ENCODE results near the gene RBFOX1.

The RBFOX1 gene

DNA sequence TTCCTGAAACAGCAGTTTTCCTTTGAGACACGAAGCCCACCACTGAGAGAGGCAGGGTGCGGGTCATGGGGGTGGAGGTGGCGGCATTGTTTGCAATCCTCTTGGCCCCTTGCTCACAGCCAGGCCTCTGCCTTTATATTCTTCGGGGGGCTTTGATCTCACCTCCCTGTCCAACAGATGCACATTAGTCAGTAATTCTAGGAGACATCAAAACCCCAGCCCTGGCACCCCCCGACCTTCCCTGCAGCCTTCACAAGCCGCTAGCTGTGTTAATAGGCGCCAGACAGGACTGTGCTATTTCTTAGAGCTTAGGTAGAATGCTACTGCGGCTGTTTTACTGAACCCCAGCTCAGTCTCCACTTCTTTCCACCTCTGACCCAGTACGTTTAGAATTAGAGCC lies 212.6 kb downstream of the RBFOX1 start:
- DNase-seq = no peak

DNA sequence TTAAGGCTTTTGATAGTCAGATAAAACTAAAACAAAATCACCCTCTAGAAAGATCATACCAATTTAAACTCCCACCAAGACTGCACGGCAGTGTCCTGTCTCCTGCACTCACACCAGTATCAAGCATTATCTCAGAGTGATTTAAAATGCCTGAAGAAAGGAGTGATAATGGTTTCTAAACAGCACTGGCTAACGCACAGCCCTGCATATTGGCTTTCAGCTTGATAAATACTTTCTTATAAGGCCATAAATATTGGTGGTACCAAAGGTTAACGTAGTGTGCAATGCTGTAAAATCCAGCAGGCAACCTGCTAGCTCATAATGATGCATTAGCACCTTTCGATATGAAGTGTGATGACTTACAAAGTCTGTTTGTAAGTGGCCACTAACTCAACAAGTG lies 214.3 kb downstream of the RBFOX1 start:
- DNase-seq = no peak

DNA sequence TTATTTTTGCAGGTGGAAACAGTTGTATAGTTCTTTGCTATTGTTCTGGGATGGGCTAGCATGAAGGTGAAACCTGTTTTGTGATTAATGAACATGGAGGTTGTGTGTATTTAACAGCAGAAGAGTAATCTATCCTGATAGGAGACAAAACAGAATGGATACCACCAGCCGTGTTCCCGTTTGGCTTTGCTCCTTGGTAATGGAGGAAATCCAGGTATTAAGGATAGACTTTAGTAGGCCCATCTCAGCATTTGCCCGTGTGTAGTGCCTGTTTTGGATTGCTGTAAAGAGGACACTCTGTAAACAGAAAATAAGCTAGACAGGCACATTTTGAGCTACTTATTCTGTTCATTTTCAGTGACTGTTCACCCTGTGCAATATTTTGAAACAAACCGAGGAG lies 215.1 kb downstream of the RBFOX1 start:
- no peak for DNase-seq

DNA sequence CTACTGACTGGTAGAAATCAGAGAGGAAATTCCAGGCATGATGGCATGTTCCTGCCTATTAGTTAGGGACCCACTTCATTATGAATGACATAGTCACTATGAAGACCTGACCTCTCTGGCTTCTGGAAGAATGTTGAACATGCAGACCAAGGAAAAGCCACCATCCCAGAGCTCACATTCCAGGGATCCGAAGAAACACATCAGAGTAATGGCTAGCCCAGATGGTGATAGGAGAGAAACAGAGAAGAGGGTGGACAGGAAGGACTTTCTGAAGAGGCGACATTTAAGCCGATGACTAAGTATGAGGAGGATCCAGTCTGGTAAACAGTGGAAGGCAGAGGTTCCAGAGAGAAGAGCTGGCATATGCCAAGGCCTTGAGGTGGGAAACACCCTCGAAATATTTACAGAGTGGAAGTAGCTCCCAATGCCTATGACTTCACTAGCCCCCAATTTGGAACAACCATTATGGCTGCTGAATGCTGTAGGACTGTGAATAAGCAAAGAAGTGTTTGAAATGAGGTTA lies 216.2 kb downstream of the RBFOX1 start:
- no peak for DNase-seq

DNA sequence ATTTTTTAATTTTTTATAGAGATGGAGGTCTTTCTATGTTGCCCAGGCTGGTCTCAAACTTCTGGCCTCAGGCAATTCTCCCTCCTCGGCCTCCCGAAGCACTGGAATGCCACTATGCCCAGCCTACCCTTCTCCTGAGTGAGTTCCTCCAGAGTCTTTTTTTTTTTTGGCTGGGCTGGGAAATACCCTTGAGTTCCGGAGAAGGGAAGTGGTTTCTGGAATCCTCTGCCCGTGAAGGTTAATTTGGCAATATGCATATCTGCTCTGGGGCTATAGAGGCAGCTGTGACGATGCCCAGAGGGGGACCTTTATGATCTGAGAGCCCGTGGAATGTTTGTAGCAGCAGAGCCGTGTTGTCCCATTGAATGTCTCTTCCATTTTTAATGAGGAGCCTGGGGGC lies 217.5 kb downstream of the RBFOX1 start:
- DNase-seq = no peak

DNA sequence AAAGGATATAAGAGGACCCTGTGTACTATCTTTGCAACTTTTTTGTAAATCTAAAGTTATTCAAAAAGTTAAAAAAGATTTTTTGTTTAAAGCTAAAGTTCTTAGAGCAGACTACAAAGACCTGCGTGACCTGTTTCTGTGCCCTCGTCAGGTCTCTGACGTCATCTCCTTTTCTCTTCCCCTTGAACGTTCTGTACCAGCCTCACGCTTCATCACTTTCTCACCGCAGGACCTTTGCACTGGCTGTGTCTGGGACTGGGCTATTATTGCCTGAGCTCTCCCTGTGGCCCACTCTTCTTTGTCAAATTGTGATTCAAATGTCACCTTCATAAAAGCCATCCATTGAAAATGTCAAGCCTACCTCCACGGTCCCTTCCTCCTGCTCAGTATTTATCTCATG lies 222.8 kb downstream of the RBFOX1 start:
- no peak for DNase-seq

DNA sequence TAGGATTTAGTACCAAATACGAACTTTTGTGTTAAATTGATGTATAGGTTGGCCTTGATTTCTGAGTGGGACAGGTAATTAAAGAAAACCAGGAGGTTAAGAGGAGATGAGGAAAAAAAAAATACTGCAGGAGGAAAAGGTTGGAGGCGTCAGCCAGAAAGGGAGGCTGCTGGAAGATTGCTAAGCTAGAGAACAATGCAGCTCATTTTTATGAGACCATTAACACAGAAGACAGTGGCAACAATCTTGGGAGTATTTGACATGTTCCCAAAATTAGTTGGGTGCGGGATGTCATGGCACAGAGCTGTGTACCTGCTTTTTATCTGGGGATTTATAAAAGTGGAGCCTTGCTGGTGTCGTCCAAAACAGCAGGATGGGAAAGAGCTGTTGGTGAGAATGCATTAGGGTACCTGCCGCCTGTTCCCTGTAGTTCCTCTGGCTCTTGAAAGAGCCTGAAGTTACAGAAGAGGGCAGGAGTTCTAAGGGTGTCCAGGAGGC lies 229.3 kb downstream of the RBFOX1 start:
- DNase-seq = no peak

DNA sequence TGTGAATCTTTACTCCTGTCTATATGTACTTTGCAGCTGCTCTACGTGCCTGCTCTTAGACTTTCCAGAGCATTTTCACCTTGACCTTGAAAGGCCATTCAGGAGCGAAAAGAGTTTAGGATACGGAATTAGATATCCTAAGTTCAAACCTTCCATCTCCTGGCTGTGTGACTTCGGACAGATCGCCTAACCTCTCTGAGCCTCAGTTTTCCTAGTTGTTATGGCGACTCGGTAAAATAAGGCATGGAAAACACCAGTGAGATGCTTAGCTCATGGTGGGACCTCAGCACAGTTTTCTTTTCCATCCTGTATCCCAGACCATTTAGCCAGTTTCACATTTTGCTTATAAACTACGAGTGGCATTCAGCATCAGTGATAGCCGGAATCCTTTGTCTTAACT lies 233.7 kb downstream of the RBFOX1 start:
- no peak for DNase-seq

DNA sequence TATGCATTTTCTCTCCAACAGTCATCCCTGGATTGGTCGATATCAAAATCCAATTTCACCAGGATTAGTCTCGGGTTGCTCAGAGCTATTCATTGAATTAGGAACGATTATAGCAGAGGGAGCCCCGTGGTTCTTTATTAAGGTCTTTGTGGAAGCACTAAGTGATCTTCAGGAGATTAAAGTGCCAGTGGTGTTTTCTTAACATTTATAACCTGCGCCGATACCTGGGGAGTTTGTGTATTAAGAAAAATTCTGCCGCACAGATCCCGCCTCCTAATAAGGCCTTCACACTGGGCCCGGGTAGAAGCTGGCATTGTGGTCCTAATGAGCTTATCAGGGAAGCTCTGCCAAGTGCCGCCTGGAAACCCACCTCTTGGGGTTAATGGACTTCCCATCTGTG lies 238.7 kb downstream of the RBFOX1 start:
- no peak for DNase-seq

DNA sequence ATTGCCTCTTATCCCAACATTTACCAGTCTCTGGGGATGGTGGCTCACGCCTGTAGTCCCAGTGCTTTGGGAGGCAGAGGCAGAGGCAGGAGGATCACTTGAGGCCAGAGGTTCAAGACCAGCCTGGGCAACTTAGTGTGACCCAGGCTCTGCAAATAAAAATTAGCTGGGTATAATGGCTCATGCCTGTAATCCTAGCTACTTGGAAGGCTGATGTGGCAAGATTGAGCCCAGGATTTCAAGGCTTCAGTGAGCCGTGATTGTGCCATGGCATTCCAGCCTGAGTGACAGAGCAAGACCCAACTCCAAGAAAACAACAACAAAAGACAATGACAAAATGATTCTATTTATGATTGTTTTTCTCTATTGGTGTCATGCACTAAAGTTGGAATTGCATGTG lies 244.9 kb downstream of the RBFOX1 start:
- no peak for DNase-seq

DNA sequence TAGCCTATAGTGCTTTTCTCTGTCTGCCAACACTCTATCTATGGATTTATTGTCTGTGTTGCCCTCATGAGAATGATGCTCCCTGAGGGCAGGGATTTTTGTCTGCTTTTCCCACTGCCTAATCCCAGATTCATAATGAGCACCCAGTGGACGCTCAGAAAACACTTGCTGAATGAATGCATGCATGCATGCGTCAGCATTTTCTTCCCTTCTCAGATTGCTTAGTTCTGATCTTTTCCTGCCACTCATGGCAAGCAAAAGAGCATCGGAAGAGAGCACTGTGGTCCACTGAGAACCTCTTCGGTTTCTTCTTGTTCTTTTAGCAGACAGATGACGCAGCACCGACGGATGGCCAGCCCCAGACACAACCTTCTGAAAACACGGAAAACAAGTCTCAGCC lies 246.8 kb downstream of the RBFOX1 start:
- no peak for DNase-seq

DNA sequence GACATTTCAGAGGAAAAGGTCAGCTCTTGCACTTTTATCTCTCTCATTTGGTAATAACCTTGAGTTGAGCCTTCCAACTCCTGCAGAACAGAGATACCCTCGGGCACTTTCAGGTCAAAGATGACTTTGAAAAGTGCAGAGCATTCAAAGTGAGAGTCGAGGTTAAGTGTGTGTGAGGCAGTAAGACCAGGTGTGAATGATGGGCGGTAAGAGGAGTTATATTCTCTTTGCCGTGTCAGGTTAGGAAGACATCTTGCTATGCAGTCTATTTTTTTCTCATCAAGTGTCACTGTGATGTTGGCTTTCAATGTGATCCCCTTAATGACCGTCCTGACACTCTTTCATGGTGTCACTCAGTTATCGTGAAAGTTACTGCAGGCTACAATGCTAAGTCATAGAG lies 248.5 kb downstream of the RBFOX1 start:
- DNase-seq = no peak

DNA sequence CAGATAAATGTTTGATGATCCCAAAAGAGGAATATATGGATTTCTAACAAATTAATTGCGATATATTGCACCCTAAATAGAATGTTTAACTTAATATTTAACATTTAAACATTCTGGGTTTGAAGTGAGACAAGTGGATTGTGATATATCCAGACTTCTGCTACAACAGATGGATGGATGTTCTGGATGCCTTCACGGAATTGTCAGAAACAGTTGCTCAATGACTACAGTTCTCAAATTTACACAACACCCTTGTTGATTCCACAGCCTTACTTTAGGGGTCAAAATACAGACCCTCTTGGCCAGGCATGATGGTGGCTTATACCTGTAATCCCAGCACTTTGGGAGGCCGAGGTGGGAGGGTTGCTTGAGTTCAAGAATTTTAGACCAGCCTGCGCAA lies 250.8 kb downstream of the RBFOX1 start:
- no peak for DNase-seq

DNA sequence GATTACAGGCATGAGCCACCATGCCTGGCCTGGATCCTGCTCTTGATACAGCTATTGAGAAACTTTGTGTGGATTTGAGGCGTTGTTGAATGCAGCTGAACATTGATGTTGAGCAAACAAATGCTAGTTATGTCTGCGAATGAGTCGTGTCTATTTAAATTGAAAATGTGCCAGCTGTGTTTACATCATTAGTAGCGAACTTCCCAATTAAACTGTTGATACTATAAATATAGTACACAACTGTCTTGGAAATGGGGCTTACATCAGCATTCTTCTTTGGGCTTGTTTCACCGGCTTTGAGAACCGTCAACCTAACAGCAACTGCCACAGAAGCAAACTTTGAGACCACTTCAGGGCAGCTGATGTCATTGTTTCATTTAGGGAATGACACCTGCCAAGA lies 251.9 kb downstream of the RBFOX1 start:
- no peak for DNase-seq

DNA sequence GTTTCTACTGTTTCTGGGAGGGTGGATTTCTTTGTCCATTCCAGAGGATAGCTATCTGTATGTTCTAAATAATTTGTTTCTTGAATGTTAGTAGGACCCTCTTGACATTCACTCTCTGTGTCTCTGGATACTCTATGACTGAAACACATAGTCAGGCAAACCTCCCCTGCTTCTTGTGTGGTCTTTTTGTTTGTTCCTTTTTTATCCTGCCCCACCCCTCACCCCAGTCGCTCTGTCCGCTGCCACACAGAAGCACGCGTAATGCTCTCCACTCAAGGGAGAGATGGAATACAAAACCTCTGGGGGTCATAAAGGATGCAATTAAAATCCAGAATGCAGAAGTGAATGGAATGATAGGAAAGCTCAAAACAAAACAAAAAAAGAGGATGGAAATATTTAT lies 253.1 kb downstream of the RBFOX1 start:
- no peak for DNase-seq

DNA sequence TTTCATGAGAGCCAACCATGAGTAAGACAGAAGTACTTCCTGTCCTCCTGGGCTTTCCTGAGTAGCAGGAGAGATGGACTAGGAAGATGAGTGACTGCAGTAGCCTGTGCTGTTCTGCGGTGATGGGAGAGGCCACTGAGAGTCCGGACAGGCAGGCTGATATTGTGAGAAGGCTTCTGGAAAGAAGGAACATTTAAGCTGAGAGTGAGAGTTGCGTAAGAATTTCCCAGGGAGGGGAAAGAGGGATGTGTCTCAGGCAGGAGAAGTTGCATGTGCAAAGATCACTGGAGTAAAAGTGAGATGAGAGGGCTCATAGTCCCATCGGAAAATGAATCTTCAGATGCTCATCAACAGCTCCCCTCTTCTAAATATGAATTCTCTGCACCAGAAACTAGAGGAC lies 258.3 kb downstream of the RBFOX1 start:
- DNase-seq = no peak

DNA sequence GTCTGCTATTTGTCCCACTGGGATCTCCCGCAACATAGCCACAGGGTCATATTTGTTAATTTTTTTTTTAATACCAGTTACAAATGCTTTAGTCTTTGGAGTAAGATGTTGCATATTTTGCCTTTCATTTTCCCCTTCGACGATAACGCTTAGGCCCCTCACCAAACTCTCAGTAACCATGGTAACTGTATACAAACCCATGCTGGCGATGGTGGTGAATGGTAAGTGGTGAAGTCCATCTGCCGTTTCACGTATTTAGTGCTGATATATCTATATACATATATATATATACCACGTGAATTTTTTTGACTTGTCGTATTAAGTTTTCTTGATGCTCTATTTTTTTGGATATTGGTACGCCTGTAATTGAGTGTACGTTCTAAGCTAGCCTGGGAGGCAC lies 263.7 kb downstream of the RBFOX1 start:
- DNase-seq = no peak

DNA sequence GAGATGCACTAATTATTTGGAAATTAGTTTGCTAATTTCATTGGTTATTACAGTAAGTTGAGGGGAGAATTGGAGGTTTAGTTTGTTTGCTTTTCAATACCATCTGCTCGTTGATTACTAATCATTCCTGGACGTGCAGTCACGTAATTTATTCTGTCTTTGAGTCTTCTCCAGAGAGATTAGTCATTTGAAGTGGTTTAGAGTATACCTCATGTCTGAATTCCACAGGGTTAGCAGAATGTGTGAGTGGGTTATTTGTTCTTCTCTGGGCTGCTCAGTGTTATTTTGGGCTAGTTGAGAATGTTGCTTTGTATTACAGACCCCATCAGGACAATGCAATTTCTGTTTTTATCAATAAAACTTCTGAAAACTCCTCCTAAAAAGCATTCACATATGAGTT lies 265.0 kb downstream of the RBFOX1 start:
- no peak for DNase-seq

DNA sequence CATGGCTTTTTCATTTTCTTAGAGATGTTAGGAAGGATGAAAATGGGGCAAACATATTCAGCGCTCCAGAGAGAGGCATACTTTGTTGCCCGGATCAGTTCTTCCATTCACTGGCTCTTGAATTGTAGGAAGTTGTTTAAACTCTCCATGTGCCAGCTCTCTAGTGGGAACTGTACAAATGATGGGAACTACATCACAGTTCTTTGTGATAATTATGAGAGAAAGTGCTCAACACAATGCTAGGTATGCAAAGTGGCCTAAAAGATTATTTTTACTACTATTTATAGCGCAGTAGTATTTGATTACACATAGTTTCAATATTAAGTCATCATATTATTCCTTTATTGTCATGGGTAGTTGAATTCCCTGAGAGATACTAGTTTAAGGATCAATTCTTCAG lies 268.5 kb downstream of the RBFOX1 start:
- no peak for DNase-seq

DNA sequence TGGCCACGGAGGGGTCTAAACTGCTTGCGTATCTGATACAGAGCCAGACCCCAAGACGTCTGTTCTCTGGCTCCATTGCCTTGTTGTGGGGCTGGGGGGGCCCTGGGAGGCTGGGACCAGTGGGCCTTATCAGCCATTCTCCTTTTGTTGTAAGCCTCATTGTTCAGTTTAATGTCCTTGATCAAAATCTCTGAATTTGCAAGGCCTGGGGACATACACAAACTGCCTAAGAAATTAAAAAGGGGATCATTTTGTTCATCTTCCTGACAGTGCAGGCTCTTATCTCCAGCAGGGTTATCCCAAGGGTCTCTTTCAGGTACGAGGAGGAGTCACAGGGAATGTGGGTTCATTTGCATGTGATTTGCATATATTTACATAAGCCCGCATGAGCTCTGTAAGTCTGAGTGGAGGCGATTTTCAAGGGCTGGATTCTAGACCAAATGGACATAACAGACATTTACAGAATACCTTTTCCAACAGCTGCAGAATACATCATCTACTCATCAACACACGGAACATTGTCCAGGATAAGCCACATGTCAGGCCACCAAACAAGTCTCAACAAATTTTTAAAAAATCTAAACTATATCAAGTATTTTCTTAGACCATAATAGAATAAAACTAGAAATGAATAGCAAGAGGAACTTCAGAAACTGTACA lies 269.8 kb downstream of the RBFOX1 start:
- no peak for DNase-seq

DNA sequence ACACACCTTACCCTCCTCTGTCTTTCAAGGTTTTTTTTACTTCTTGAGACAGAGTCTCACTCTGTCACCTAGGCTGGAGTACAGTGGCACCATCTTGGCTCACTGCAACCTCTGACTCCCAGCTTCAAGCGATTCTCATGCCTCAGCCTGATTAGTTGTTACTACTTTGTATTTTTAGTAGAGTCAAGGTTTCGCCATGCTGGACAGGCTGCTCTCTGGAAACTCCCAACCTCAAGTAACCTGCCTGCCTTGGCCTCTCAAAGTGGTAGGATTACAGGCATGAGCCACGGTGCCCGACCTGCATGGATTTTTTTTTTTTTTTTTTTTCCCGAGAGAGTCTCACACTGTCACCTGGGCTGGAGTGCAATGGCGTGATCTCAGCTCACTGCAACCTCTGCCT lies 273.2 kb downstream of the RBFOX1 start:
- DNase-seq = no peak

DNA sequence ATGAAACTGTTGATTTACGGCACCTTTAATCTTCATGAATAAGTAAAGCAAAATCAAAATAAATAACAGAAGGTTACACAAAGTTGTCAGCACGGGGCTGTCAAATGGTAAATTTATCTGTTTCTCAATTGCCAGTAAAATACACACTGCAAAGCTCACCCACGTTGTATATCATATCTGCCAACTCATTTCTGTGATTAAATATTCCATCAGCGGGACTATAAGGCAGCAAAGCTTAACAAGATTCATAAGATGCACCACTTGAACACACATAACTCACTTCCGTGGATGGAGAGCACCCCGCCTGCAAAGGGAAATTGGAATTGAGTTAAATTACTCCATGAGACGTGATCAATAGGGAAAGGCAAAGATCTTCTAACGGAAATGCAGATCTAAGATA lies 280.0 kb downstream of the RBFOX1 start:
- DNase-seq = no peak

DNA sequence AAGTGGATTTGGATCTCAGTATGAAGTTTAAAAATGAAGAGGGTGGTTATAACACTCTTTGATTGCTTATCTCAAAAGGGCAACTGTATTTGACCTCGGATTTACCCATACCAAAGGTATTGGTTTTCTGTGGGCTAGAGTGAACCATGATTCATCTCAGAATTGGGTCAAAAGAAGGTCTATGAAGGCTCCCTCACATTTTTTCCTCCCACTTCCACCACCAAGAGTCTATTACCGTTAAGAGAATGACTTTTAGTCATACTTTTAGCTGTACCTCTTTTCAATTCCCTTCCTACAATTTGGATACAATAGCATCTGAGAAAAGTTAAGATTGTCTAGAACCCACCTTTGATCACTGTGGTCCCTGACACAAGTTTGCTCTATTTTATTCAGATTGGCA lies 280.9 kb downstream of the RBFOX1 start:
- DNase-seq = no peak

DNA sequence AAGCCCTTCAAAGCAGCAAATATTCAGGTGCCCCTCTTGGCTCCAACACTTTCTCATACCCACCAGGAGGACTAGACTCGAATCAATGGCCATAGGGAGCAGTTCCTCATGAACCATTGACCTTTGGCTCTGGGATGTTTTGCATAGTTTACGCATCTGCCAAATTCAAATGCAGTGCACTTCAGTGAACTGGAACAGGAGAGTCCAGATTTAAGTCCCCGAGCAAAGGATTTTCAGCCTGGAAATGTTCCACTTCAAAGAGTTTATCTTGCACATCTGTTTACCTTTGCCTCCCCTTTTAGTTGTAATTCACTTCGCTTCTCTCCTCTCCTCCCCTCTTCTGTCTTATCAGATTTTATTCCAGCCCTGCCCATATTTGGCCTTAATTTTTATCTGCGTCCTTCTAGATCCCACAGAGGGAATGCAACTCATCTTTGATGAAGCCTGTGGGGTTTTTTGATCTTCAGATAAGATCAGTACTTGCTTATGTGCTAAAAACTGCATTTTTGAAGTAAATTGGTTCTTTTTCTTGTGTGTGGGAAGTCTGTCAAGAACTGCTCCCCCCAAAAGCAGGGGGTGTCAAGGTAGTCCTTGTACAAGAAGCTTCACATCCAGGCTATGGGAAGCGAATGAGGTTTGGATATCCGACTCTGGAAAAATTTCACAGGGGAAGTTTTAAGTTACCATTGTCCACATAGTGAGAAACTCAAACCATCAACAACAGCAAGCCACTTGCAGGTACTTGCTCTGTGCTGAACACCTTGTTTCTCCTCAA lies 281.6 kb downstream of the RBFOX1 start:
- DNase-seq = no peak

DNA sequence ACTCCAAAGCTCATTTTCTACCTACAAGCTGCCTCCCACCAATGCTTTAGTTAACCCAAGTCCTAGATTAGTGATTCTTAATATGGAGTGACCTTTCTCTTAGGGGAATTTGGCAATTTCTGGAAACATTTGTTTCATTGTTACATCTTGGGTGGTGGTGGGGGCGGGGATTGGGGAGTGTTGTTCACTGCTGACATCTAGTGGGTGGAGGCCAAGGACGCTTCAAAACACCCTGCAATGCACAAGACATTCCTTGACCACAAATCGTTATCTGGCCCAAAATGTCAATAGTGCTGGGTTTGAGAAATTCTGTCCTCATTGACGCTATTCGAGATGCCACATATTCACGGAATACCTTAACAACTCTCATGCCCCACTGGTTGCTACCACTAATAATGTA lies 282.9 kb downstream of the RBFOX1 start:
- no peak for DNase-seq
